Nephron (organoid): Measurements from ENCODE around the gene EFNA1.

Experiments used
- H3K27ac Mint-ChIP-seq, 3 experiments: 2 replicates each; pipeline ENCODE4 v1.8.0; 2020; ENCODE audit warnings: mixed read lengths in 3 of 3, mild to moderate bottlenecking in 2 of 3, moderate library complexity in 1 of 3
- H3K27me3 Mint-ChIP-seq: 2 replicates; pipeline ENCODE4 v1.8.0; 2021; ENCODE audit warnings: low read depth, mild to moderate bottlenecking, moderate library complexity, mixed read lengths
- H3K36me3 Mint-ChIP-seq: 2 replicates; pipeline ENCODE4 v1.8.0; 2020; ENCODE audit warnings: low read depth, mixed read lengths
- H3K4me1 Mint-ChIP-seq: 2 replicates; pipeline ENCODE4 v1.8.0; 2020; ENCODE audit warnings: mixed read lengths
- H3K4me3 Mint-ChIP-seq, 3 experiments: 2 replicates each; pipeline ENCODE4 v1.8.0; 2020; ENCODE audit warnings: mild to moderate bottlenecking in 3 of 3, mixed read lengths in 3 of 3, moderate library complexity in 2 of 3
- H3K9me3 Mint-ChIP-seq: 2 replicates; pipeline ENCODE4 v1.8.0; 2020; ENCODE audit warnings: mixed read lengths
- CTCF ChIP-seq, 3 experiments: fragments of 200-600 bp; sonication (generic); IDR thresholded peaks; one replicate each; pipeline ENCODE4 v1.5.0; 2021; ENCODE audit warnings: antibody characterized with exemption in 3 of 3; ENCODE audit not compliant: unreplicated experiment in 3 of 3

The EFNA1 gene, protein sequence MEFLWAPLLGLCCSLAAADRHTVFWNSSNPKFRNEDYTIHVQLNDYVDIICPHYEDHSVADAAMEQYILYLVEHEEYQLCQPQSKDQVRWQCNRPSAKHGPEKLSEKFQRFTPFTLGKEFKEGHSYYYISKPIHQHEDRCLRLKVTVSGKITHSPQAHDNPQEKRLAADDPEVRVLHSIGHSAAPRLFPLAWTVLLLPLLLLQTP

GRCh38 chr1:155127105-155127966 lies at the start of gene EFNA1:
EFNA1 (plus strand) TSS chr1:155127876; CDS start chr1:155127978, 102 bp downstream.
- Mint-ChIP-seq H3K4me1 (peaks cover 61% of the 10 kb centered on the region), H3K36me3 (peaks cover 16% of the 10 kb centered on the region), H3K9me3 (no peaks in the 10 kb centered on the region), H3K27ac (peak within 1 kb of the TSS; percentile 77 to 90 (median 88)), H3K4me3 (peak within 1 kb of the TSS; percentile 84 to 93 (median 87)), H3K27me3 (peaks cover 60% of the 10 kb centered on the region)
- no peak for TF ChIP-seq CTCF (IDR thresholded peaks at IDR 0.05; ENCODE audit: unreplicated experiment in 3 of 3)

GRCh38 chr1:155078469-155079209 lies 49.0 kb upstream of the EFNA1 start, which contains the start of gene EFNA3:
EFNA3 (plus strand) TSS chr1:155078837; CDS start chr1:155078942, 105 bp downstream.
- no peak for TF ChIP-seq CTCF (IDR thresholded peaks at IDR 0.05; ENCODE audit: unreplicated experiment in 3 of 3)
- H3K27ac Mint-ChIP-seq = peak within 1 kb of the TSS in 2 of 3 experiments; percentile 54 to 81
- H3K36me3 Mint-ChIP-seq = no peaks in the 10 kb centered on the region
- H3K9me3 Mint-ChIP-seq = no peaks in the 10 kb centered on the region
- peaks cover 66% of the 10 kb centered on the region for H3K27me3 Mint-ChIP-seq
- H3K4me3 Mint-ChIP-seq = peak within 1 kb of the TSS; percentile 87 to 98 (median 90)
- peaks cover 23% of the 10 kb centered on the region for H3K4me1 Mint-ChIP-seq

GRCh38 chr1:155079210-155079486 lies 48.5 kb upstream of the EFNA1 start:
- peak overlapping the region in 2 of 3 experiments; percentile 54 to 81 for H3K27ac Mint-ChIP-seq
- TF ChIP-seq CTCF (IDR thresholded peaks at IDR 0.05; ENCODE audit: unreplicated experiment in 3 of 3) = no peak

DNA sequence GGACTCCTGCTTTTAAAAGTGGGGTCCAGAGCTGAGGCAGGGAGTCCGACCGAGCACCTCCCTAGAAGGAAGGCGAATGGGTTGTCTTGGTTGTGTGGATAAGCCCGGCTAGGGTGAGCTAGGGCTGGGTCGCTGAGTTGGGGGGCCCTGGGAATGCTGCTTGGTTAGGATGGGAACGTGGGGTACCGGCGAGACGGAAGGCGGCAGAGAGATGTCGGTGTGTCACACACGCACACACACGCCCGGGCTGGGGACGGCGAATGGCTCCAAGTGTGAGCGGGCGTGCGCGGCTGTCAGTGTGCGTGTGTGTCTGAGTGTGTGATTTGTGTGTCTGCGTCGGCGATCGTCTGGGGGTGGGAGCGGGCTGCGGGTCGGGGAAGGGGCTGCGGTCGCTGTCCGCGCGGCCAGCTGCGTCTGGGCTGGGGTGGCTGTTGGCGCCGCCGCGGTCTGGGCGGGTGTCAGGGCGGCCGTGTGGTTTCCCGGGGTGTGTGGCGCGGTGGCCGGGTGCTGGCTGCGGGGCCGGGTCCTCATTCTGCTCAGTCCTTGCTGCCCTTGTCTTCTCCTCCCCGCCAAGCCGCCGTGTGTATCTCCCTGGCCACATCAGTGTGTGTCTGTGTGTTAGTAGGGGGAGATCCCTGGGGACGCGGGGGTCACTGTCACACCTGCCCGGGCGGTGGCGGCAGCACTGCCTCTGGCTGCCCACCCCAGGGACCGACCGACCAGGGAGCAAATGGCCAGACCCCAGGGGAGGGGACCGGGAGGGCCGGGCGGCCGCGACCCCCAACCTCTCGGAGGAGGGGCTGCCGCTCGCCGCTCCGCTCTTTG lies 48.0 kb upstream of the EFNA1 start:
- TF ChIP-seq CTCF (IDR thresholded peaks at IDR 0.05; ENCODE audit: unreplicated experiment in 3 of 3) = no peak
- H3K4me1 Mint-ChIP-seq = peaks cover 34% of the 10 kb centered on the region

More at GRCh38 chr1:155079210-155079486, 48.5 kb upstream of the EFNA1 start:
- Mint-ChIP-seq H3K4me1 (peaks cover 28% of the 10 kb centered on the region), H3K27me3 (peaks cover 66% of the 10 kb centered on the region), H3K4me3 (peak overlapping the region; percentile 87 to 98 (median 90)), H3K9me3 (no peaks in the 10 kb centered on the region), H3K36me3 (no peaks in the 10 kb centered on the region)

More for the DNA sequence above, 48.0 kb upstream of the EFNA1 start:
- Mint-ChIP-seq H3K36me3 (no peaks in the 10 kb centered on the region), H3K4me3 (peak overlapping the region; percentile 87 to 98 (median 90)), H3K27ac (peak overlapping the region in 2 of 3 experiments; percentile 54 to 81), H3K27me3 (peaks cover 72% of the 10 kb centered on the region), H3K9me3 (no peaks in the 10 kb centered on the region)
